Transverse colon (tissue), 4 donors: ENCODE results near the gene A4GALT.

Experiments
- CTCF ChIP-seq, 5 experiments: fragments of 200-600 bp in 3 of 5; fragments of 450-650 bp in 2 of 5; sonication (generic) in 3 of 5; IDR thresholded peaks; 1 replicate in 2 of 5; 2 replicates in 3 of 5; pipeline ENCODE4 v1.5.1; 2016 to 2017; ENCODE audit warnings: antibody characterized with exemption in 5 of 5, inconsistent platforms in 3 of 5, mild to moderate bottlenecking in 2 of 5, moderate library complexity in 1 of 5
- EP300 ChIP-seq: sonication (generic); formaldehyde crosslinking; IDR thresholded peaks from one replicate; pipeline ENCODE4 v1.6.1; 2017; ENCODE audit warnings: antibody characterized with exemption, low read depth
- POLR2A ChIP-seq: fragments of 450-650 bp; IDR thresholded peaks from one replicate; pipeline ENCODE4 v1.6.1; 2016; ENCODE audit warnings: antibody characterized with exemption, mild to moderate bottlenecking, moderate library complexity
- POLR2AphosphoS5 ChIP-seq, 3 donors: sonication (generic); formaldehyde crosslinking; IDR thresholded peaks; one replicate each; pipeline ENCODE4 v1.6.1; 2016; ENCODE audit warnings: antibody characterized with exemption in 3 of 3

- TF ChIP-seq CTCF (IDR thresholded peaks at IDR 0.05): no peak
- peak; percentile 64 to 85 (median 74) for TF ChIP-seq POLR2AphosphoS5 (IDR thresholded peaks at IDR 0.05)
- TF ChIP-seq EP300: peak; percentile 15
- TF ChIP-seq POLR2A: no peak
Measured at GRCh38 chr22:42697542-42698013, 23.1 kb downstream of the A4GALT start.
